Measurements from ENCODE around the gene RALGAPB.

RALGAPB gene

GRCh38 chr20:38471987-38472512 lies 593 bp upstream of the RALGAPB start:
- no peak; the same call in 1 of the 2 replicates for TF ChIP-seq MAX (IDR thresholded peaks at IDR 0.05; ENCODE audit: low read depth, low read length)
- no peak for TF ChIP-seq CTCF (IDR thresholded peaks at IDR 0.05; ENCODE audit: low read depth, low read length)
- no peak for TF ChIP-seq POLR2A (IDR thresholded peaks at IDR 0.05; ENCODE audit: extremely low read depth, insufficient read length)
- TF ChIP-seq MYC (IDR thresholded peaks at IDR 0.05; ENCODE audit: low read depth, low read length), result no peak; the same call in 1 of the 2 replicates
- H3K4me3 ChIP-seq (ENCODE audit: low read depth, low read length), result peak overlapping the region; percentile 94
- DNase-seq (ENCODE audit: low read depth), result no peak

- DNase-seq (ENCODE audit: low read depth), result no peak
- no peak for TF ChIP-seq CTCF (IDR thresholded peaks at IDR 0.05; ENCODE audit: low read depth, low read length)
- TF ChIP-seq POLR2A (IDR thresholded peaks at IDR 0.05; ENCODE audit: extremely low read depth, insufficient read length), result no peak
- TF ChIP-seq MYC (IDR thresholded peaks at IDR 0.05; ENCODE audit: low read depth, low read length), result no peak
- TF ChIP-seq MAX (IDR thresholded peaks at IDR 0.05; ENCODE audit: low read depth, low read length), result no peak
- H3K4me3 ChIP-seq (ENCODE audit: low read depth, low read length), result peak overlapping the region; percentile 94
Measured at GRCh38 chr20:38473367-38473795, 738 bp downstream of the RALGAPB start.

- TF ChIP-seq POLR2A (IDR thresholded peaks at IDR 0.05; ENCODE audit: extremely low read depth, insufficient read length) (no peak), MYC (IDR thresholded peaks at IDR 0.05; ENCODE audit: low read depth, low read length) (no peak), CTCF (IDR thresholded peaks at IDR 0.05; ENCODE audit: low read depth, low read length) (no peak), MAX (IDR thresholded peaks at IDR 0.05; ENCODE audit: low read depth, low read length) (no peak)
- H3K4me3 ChIP-seq (ENCODE audit: low read depth, low read length), result no peak overlapping the region
- DNase-seq (ENCODE audit: low read depth), result no peak
Measured at GRCh38 chr20:38477747-38478146, 5.1 kb downstream of the RALGAPB start.

- H3K4me3 ChIP-seq (ENCODE audit: low read depth, low read length), result no peak overlapping the region
- TF ChIP-seq MYC (IDR thresholded peaks at IDR 0.05; ENCODE audit: low read depth, low read length) (no peak), MAX (IDR thresholded peaks at IDR 0.05; ENCODE audit: low read depth, low read length) (no peak), POLR2A (IDR thresholded peaks at IDR 0.05; ENCODE audit: extremely low read depth, insufficient read length) (no peak), CTCF (IDR thresholded peaks at IDR 0.05; ENCODE audit: low read depth, low read length) (no peak)
- DNase-seq (ENCODE audit: low read depth), result no peak
Measured at GRCh38 chr20:38479596-38479995, 7.0 kb downstream of the RALGAPB start.

GRCh38 chr20:38485041-38485440 lies 12.4 kb downstream of the RALGAPB start:
- DNase-seq (ENCODE audit: low read depth), result no peak
- no peak for TF ChIP-seq MAX (IDR thresholded peaks at IDR 0.05; ENCODE audit: low read depth, low read length)
- TF ChIP-seq CTCF (IDR thresholded peaks at IDR 0.05; ENCODE audit: low read depth, low read length), result no peak
- TF ChIP-seq MYC (IDR thresholded peaks at IDR 0.05; ENCODE audit: low read depth, low read length), result no peak
- no peak for TF ChIP-seq POLR2A (IDR thresholded peaks at IDR 0.05; ENCODE audit: extremely low read depth, insufficient read length)
- H3K4me3 ChIP-seq (ENCODE audit: low read depth, low read length), result no peak overlapping the region

Data from NB4 (cell line).